ENCODE data around the gene FAH. TPM values are rescaled to one million over a fixed set of nuclear protein-coding genes. Genes with fewer than 3 reads are reported as not detected.

Gene FAH
- total and polyA plus RNA-seq, 2 experiments from 2014 or later: 18.2 to 46.4 TPM

DNA sequence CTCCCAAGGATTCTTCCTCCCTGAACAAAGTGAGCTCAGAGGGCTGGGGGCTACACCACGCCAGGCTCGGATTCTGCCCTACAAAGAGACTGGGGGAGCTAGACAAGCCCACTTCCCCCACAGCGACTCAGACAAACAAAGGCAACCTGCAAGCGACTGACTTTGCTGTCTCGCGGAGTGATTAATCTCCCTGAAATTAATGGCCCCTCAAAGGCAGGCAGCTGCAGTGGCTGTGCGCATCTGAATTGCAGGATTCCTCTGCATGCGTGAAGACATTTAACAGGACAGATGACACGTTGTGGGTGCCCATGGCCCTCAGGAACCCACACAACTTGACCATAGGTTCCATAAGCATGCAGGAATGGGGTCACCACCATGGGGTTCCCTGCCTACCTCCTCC, 80.8 kb downstream of the FAH start:
- TF ChIP-seq, protein P1, sequence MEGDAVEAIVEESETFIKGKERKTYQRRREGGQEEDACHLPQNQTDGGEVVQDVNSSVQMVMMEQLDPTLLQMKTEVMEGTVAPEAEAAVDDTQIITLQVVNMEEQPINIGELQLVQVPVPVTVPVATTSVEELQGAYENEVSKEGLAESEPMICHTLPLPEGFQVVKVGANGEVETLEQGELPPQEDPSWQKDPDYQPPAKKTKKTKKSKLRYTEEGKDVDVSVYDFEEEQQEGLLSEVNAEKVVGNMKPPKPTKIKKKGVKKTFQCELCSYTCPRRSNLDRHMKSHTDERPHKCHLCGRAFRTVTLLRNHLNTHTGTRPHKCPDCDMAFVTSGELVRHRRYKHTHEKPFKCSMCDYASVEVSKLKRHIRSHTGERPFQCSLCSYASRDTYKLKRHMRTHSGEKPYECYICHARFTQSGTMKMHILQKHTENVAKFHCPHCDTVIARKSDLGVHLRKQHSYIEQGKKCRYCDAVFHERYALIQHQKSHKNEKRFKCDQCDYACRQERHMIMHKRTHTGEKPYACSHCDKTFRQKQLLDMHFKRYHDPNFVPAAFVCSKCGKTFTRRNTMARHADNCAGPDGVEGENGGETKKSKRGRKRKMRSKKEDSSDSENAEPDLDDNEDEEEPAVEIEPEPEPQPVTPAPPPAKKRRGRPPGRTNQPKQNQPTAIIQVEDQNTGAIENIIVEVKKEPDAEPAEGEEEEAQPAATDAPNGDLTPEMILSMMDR (IDR thresholded peaks at IDR 0.05; ENCODE audit: low read depth, low read length): no peak
- Histone ChIP-seq H3K36me3 (no peaks in the 10 kb centered on the region), H3K4me1 (ENCODE audit: low read depth) (no peaks in the 10 kb centered on the region), H3K27me3 (no peaks in the 10 kb centered on the region), H3K9me3 (ENCODE audit: low read depth) (no peaks in the 10 kb centered on the region), H3K4me3 (no peak overlapping the region), H3K27ac (no peak overlapping the region)
- no peak for DNase-seq (ENCODE audit: low read depth in 1 of 2, low spot score in 1 of 2)

DNA sequence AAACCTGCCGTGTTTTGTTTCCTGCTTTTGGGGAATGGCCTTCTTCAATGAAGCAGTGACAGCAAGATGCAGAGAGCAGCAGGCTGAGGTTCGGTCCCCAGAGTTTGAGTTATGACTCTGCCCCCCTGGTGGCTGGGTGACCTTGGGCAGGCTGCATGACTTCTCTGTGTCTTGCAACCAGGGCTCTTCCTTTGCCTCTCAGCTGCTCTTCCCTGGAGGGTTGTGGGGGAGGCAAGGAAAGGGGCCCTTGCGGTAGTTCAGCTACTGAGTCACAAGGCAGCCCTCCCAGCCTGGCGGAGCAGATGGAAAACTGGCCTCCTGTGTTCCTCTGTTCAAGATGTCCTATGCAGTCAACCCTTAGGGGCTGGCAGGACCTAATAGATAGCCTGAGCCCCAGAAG, 82.1 kb downstream of the FAH start:
- no peak overlapping the region for H3K27ac ChIP-seq
- H3K9me3 ChIP-seq (ENCODE audit: low read depth): no peaks in the 10 kb centered on the region
- no peak overlapping the region for H3K4me3 ChIP-seq
- H3K4me1 ChIP-seq (ENCODE audit: low read depth): no peaks in the 10 kb centered on the region
- TF ChIP-seq, protein P1 (IDR thresholded peaks at IDR 0.05; ENCODE audit: low read depth, low read length): peak; percentile 59
- H3K36me3 ChIP-seq: no peaks in the 10 kb centered on the region
- H3K27me3 ChIP-seq: no peaks in the 10 kb centered on the region
- peak; percentile 19 to 52 for DNase-seq (ENCODE audit: low read depth in 1 of 2, low spot score in 1 of 2)

Other genes starting within 250 kb of the FAH start
- not detected in 2 replicates for gene BCL2A1, start 181.8 kb upstream of the FAH start, total RNA-seq
- gene BCL2A1, start 181.8 kb upstream of the FAH start, polyA plus RNA-seq: 0.18 TPM in 1 of 2 replicates, not detected in the other
- 192 and 195 TPM in 2 replicates for gene ZFAND6, start 93.3 kb upstream of the FAH start, total RNA-seq
- 215 and 253 TPM in 2 replicates for gene ZFAND6, start 93.3 kb upstream of the FAH start, polyA plus RNA-seq
- gene CTXND1, start 99.2 kb downstream of the FAH start, total RNA-seq: 0.07 and 0.09 TPM in 2 replicates
- gene CTXND1, start 99.2 kb downstream of the FAH start, polyA plus RNA-seq: 0.05 and 0.27 TPM in 2 replicates

Measured in cardiac muscle cell (in vitro differentiated cells and primary cell).